ENCODE measurements around the gene PTPRT.
A peak's percentile ranks its signal among the peaks of the same experiment; 100 is the strongest.

PTPRT gene

GRCh38 chr20:42118001-42118400, 1071.7 kb downstream of the PTPRT start:
- DNase-seq (ENCODE audit: low spot score): no peak

- DNase-seq (ENCODE audit: low spot score): peak; percentile 14
These were observed 1076.5 kb downstream of the PTPRT start for GRCh38 chr20:42113236-42113635.

- no peak for DNase-seq (ENCODE audit: low spot score)
These were observed 1077.5 kb downstream of the PTPRT start for GRCh38 chr20:42112161-42112560.

- no peak for DNase-seq (ENCODE audit: low spot score)
These were observed 1078.4 kb downstream of the PTPRT start for GRCh38 chr20:42111349-42111748.

- DNase-seq (ENCODE audit: low spot score): no peak
These were observed 1079.4 kb downstream of the PTPRT start for GRCh38 chr20:42110301-42110700.

GRCh38 chr20:42102000-42102399, 1087.7 kb downstream of the PTPRT start:
- no peak for DNase-seq (ENCODE audit: low spot score)

GRCh38 chr20:42100137-42100704, 1089.5 kb downstream of the PTPRT start:
- no peak for DNase-seq (ENCODE audit: low spot score)

- no peak for DNase-seq (ENCODE audit: low spot score)
These were observed 1090.6 kb downstream of the PTPRT start for GRCh38 chr20:42099101-42099500.

- DNase-seq (ENCODE audit: low spot score): no peak
These were observed 1091.3 kb downstream of the PTPRT start for GRCh38 chr20:42098418-42098817.

GRCh38 chr20:42097741-42098140, 1092.0 kb downstream of the PTPRT start:
- DNase-seq (ENCODE audit: low spot score): no peak

- DNase-seq (ENCODE audit: low spot score): no peak
These were observed 1094.5 kb downstream of the PTPRT start for GRCh38 chr20:42095221-42095620.

- no peak for DNase-seq (ENCODE audit: low spot score)
These were observed 1095.9 kb downstream of the PTPRT start for GRCh38 chr20:42093542-42094440.

- no peak for DNase-seq (ENCODE audit: low spot score)
These were observed 1096.7 kb downstream of the PTPRT start for GRCh38 chr20:42093041-42093440.

- no peak for DNase-seq (ENCODE audit: low spot score)
These were observed 1104.3 kb downstream of the PTPRT start for GRCh38 chr20:42085366-42085765.

- no peak for DNase-seq (ENCODE audit: low spot score)
These were observed 1106.4 kb downstream of the PTPRT start for GRCh38 chr20:42083280-42083679.

- DNase-seq (ENCODE audit: low spot score): no peak
These were observed 1107.1 kb downstream of the PTPRT start for GRCh38 chr20:42082611-42083010.

- DNase-seq (ENCODE audit: low spot score): no peak
These were observed 1108.8 kb downstream of the PTPRT start for GRCh38 chr20:42080956-42081355.

GRCh38 chr20:42074944-42075343, 1114.8 kb downstream of the PTPRT start:
- no peak for DNase-seq (ENCODE audit: low spot score)

- no peak for DNase-seq (ENCODE audit: low spot score)
These were observed 1122.1 kb downstream of the PTPRT start for GRCh38 chr20:42067596-42067995.

- no peak for DNase-seq (ENCODE audit: low spot score)
These were observed 1122.5 kb downstream of the PTPRT start for GRCh38 chr20:42067174-42067573.

- DNase-seq (ENCODE audit: low spot score): no peak
These were observed 1126.6 kb downstream of the PTPRT start for GRCh38 chr20:42063141-42063540.

- DNase-seq (ENCODE audit: low spot score): no peak
These were observed 1136.4 kb downstream of the PTPRT start for GRCh38 chr20:42053350-42053749.

- no peak for DNase-seq (ENCODE audit: low spot score)
These were observed 1137.8 kb downstream of the PTPRT start for GRCh38 chr20:42051921-42052320.
